Measurements from ENCODE around the gene HOXA4. TPM values are rescaled to one million over a fixed set of nuclear protein-coding genes. Genes with fewer than 3 reads are reported as not detected.

HOXA4 gene
- total and polyA plus RNA-seq, 2 of the 8 experiments (the other 6 are each of a cell fraction or from before 2014, with no cell fraction given), result not detected

GRCh38 chr7:27093184-27093895 is 37.2 kb downstream of the HOXA4 start:
- Histone ChIP-seq H3K56ac (replicated peaks; ENCODE audit: insufficient read length, low read depth, low read length) (no peak overlapping the region), H3K14ac (ENCODE audit: insufficient read length) (no peak overlapping the region), H2BK5ac (ENCODE audit: low read depth, low read length) (no peak overlapping the region), H2BK120ac (replicated peaks; ENCODE audit: low read depth, low read length) (no peak overlapping the region), H2AFZ (ENCODE audit: low read length) (no peak overlapping the region), H3K4ac (replicated peaks; ENCODE audit: insufficient read length, low read depth, low read length) (no peak overlapping the region), H3K27me3 (replicated peaks in 1 of 4; ENCODE audit: control insufficient read depth in 3 of 4, extremely low read depth in 1 of 4, insufficient read depth in 3 of 4, low read length in 3 of 4) (peaks cover 85 to 100% (median 96%) of the 10 kb centered on the region in 4 experiments), H3K79me2 (ENCODE audit: control insufficient read depth in 1 of 2, insufficient read depth in 2 of 2, low read length in 2 of 2) (no peaks in the 10 kb centered on the region), H3K18ac (ENCODE audit: extremely low read depth, low read length) (no peak overlapping the region), H3K36me3 (ENCODE audit: control insufficient read depth in 2 of 4, insufficient read depth in 4 of 4, low read length in 3 of 4) (peaks cover 0 to 5% (median 0%) of the 10 kb centered on the region in 4 experiments; a peak in 2 of 8 replicates), H3K23me2 (ENCODE audit: low read depth, low read length) (peaks cover 7% of the 10 kb centered on the region; the same call in 1 of the 2 replicates), H3K4me2 (ENCODE audit: insufficient read depth in 1 of 2, low read depth in 2 of 2, low read length in 2 of 2) (no peak overlapping the region), H3K4me3 (ENCODE audit: extremely low read depth in 1 of 4, insufficient read depth in 2 of 4, low read depth in 3 of 4, low read length in 4 of 4) (no peak overlapping the region), H3K9ac (replicated peaks in 1 of 4; ENCODE audit: extremely low read depth in 1 of 4, low read depth in 3 of 4, low read length in 3 of 4) (no peak overlapping the region), H2AK5ac (ENCODE audit: low read depth, low read length) (no peak overlapping the region), H2BK12ac (ENCODE audit: low read depth, low read length) (no peak overlapping the region), H2BK20ac (ENCODE audit: low read length) (no peak overlapping the region), H3K23ac (ENCODE audit: insufficient read length) (no peak overlapping the region), H3K79me1 (ENCODE audit: low read depth, low read length) (no peaks in the 10 kb centered on the region), H3K4me1 (replicated peaks in 1 of 4; ENCODE audit: control insufficient read depth in 3 of 4, insufficient read depth in 4 of 4, low read length in 3 of 4) (peaks cover 2 to 23% (median 12%) of the 10 kb centered on the region in 4 experiments), H4K91ac (replicated peaks; ENCODE audit: insufficient read length, low read length) (no peak overlapping the region), H3K27ac (ENCODE audit: low read depth, low read length) (no peak overlapping the region), H2BK15ac (ENCODE audit: low read length) (no peak overlapping the region), H4K20me1 (replicated peaks in 1 of 2; ENCODE audit: control insufficient read depth in 1 of 2, insufficient read depth in 2 of 2, low read length in 2 of 2) (peaks cover 15 to 36% of the 10 kb centered on the region in 2 experiments), H4K8ac (ENCODE audit: extremely low read depth, insufficient read depth, low read length) (no peak overlapping the region), H4K5ac (ENCODE audit: insufficient read length, low read depth, low read length) (no peak overlapping the region), H3K9me3 (ENCODE audit: insufficient read depth in 2 of 2, low read depth in 1 of 2, low read length in 1 of 2) (no peaks in the 10 kb centered on the region; a peak in 1 of 4 replicates)
- ChIA-PET POLR2A (ENCODE audit: partially characterized antibody) (interaction anchor here (0.8 kb wide), 1 partner anchor 12 kb away, joined by 3 read pairs; no protein-coding TSS in a partner anchor), CTCF (ENCODE audit: partially characterized antibody) (interaction anchor here (0.9 to 12.1 kb wide), 4 partner anchors 52 to 236 kb away, joined by 3 to 123 read pairs (median 4); partner anchors contain the start of genes HOXA5 and HOXA6)
- TF ChIP-seq CTCF (IDR thresholded peaks at IDR 0.05; ENCODE audit: control extremely low read depth in 1 of 3, insufficient read depth in 1 of 3, low read depth in 1 of 3, low read length in 3 of 3) (no peak), HDAC6 (IDR thresholded peaks at IDR 0.05; ENCODE audit: low read depth, low read length) (no peak), BACH1 (IDR thresholded peaks at IDR 0.05; ENCODE audit: low read length) (no peak), E2F6 (IDR thresholded peaks at IDR 0.05) (no peak), KDM5A (IDR thresholded peaks at IDR 0.05; ENCODE audit: low read length) (no peak), MAFK (IDR thresholded peaks at IDR 0.05; ENCODE audit: low read depth, low read length) (no peak), RFX5 (IDR thresholded peaks at IDR 0.05; ENCODE audit: borderline replicate concordance, low read depth, low read length) (no peak)
- no peak for DNase-seq (ENCODE audit: low read depth in 1 of 2, low spot score in 2 of 2)
- no peak for FAIRE-seq
- 34% methylated on average over 6 of the region's 6 CpGs; no CpG with 5 or more reads in 1 of the 2 experiments for WGBS, 2 experiments (ENCODE audit: extremely low coverage in 1 of 2, insufficient coverage in 1 of 2, insufficient read length in 1 of 2, insufficient replicate concordance in 2 of 2, low coverage in 1 of 2, low lambda C conversion rate in 2 of 2, missing lambda C conversion rate in 1 of 2)
